H9 (cell line): ENCODE results near the gene AFAP1L2. TPM values are rescaled to one million over a fixed set of nuclear protein-coding genes. Genes with fewer than 3 reads are reported as not detected.

Experiments used
- DNase-seq: peaks from one replicate; pipeline ENCODE4 v3.0.0-alpha.2; 2017
- H2AFZ ChIP-seq: one replicate; pipeline ENCODE4 v1.6.1; 2013; ENCODE audit warnings: mild to moderate bottlenecking, low read length, control low read depth, moderate library complexity
- H2AK5ac ChIP-seq: 2 replicates; pipeline ENCODE4 v1.6.1; 2013; ENCODE audit warnings: low read length, control low read depth, mixed read lengths; ENCODE audit not compliant: insufficient read length
- H2BK120ac ChIP-seq: one replicate; pipeline ENCODE4 v1.6.1; 2013; ENCODE audit warnings: low read depth, mild to moderate bottlenecking, low read length, control low read depth, inconsistent platforms; ENCODE audit not compliant: poor library complexity, severe bottlenecking
- H2BK12ac ChIP-seq: 2 replicates; pipeline ENCODE4 v1.6.1; 2013; ENCODE audit warnings: low read length, control low read depth, mixed read lengths, low read depth; ENCODE audit not compliant: insufficient read length
- H2BK15ac ChIP-seq: 2 replicates; pipeline ENCODE4 v1.6.1; 2013; ENCODE audit warnings: low read depth, low read length, control low read depth
- H2BK20ac ChIP-seq: one replicate; pipeline ENCODE4 v1.6.1; 2013; ENCODE audit warnings: low read depth, mild to moderate bottlenecking, low read length, control low read depth, inconsistent platforms; ENCODE audit not compliant: poor library complexity, severe bottlenecking
- H2BK5ac ChIP-seq: 2 replicates; pipeline ENCODE4 v1.6.1; 2013; ENCODE audit warnings: low read length, control low read depth, mixed read lengths; ENCODE audit not compliant: insufficient read length
- H3K14ac ChIP-seq: 2 replicates; pipeline ENCODE4 v1.6.1; 2013; ENCODE audit warnings: low read length, control low read depth; ENCODE audit not compliant: insufficient read depth
- H3K18ac ChIP-seq: 2 replicates; pipeline ENCODE4 v1.6.1; 2013; ENCODE audit warnings: low read depth, mild to moderate bottlenecking, mixed read lengths, low read length, control low read depth; ENCODE audit not compliant: insufficient read length
- H3K23ac ChIP-seq: 2 replicates; pipeline ENCODE4 v1.6.1; 2013; ENCODE audit warnings: low read length, control low read depth, mixed read lengths, low read depth; ENCODE audit not compliant: insufficient read length
- H3K23me2 ChIP-seq: 2 replicates; pipeline ENCODE4 v1.6.1; 2013; ENCODE audit warnings: low read depth, mild to moderate bottlenecking, mixed read lengths, low read length, control low read depth; ENCODE audit not compliant: insufficient read length, poor library complexity, severe bottlenecking
- H3K27ac ChIP-seq: 2 replicates; pipeline ENCODE4 v1.5.1; 2013; ENCODE audit warnings: low read length, control low read depth, mixed read lengths, low read depth; ENCODE audit not compliant: insufficient read length
- H3K27me3 ChIP-seq: 2 replicates; pipeline ENCODE4 v1.6.1; 2013; ENCODE audit warnings: low read length, control low read depth, inconsistent platforms; ENCODE audit not compliant: insufficient read depth
- H3K4ac ChIP-seq: 2 replicates; pipeline ENCODE4 v1.6.1; 2013; ENCODE audit warnings: low read depth, mild to moderate bottlenecking, control low read depth, inconsistent platforms, low read length, moderate library complexity
- H3K4me1 ChIP-seq: 2 replicates; pipeline ENCODE4 v1.6.1; 2013; ENCODE audit warnings: low read length, control low read depth, inconsistent platforms; ENCODE audit not compliant: insufficient read depth
- H3K4me2 ChIP-seq: 2 replicates; pipeline ENCODE4 v1.6.1; 2013; ENCODE audit warnings: low read length, control low read depth, mixed read lengths; ENCODE audit not compliant: insufficient read length, insufficient read depth
- H3K56ac ChIP-seq: 2 replicates; pipeline ENCODE4 v1.6.1; 2013; ENCODE audit warnings: low read depth, mild to moderate bottlenecking, mixed read lengths, low read length, control low read depth; ENCODE audit not compliant: insufficient read length
- H3K79me1 ChIP-seq: 2 replicates; pipeline ENCODE4 v1.6.1; 2013; ENCODE audit warnings: low read depth, mild to moderate bottlenecking, moderate library complexity, low read length, control low read depth, inconsistent platforms; ENCODE audit not compliant: insufficient read depth, poor library complexity, severe bottlenecking
- H3K79me2 ChIP-seq: 2 replicates; pipeline ENCODE4 v1.6.1; 2013; ENCODE audit warnings: low read length, control low read depth, inconsistent platforms; ENCODE audit not compliant: insufficient read depth
- H3K9ac ChIP-seq: 2 replicates; pipeline ENCODE4 v1.6.1; 2013; ENCODE audit warnings: low read length, control low read depth, mixed read lengths; ENCODE audit not compliant: insufficient read length; ENCODE audit errors: extremely low read depth
- H3K9me3 ChIP-seq: one replicate; pipeline ENCODE4 v1.6.1; 2013; ENCODE audit warnings: low read depth, low read length, inconsistent platforms; ENCODE audit not compliant: control insufficient read depth
- H3T11ph ChIP-seq: one replicate; pipeline ENCODE4 v1.6.1; 2013; ENCODE audit warnings: mild to moderate bottlenecking, low read length, control low read depth, inconsistent platforms
- H4K20me1 ChIP-seq: one replicate; pipeline ENCODE4 v1.6.1; 2013; ENCODE audit not compliant: control insufficient read depth, insufficient read length, insufficient read depth
- H4K5ac ChIP-seq: 2 replicates; pipeline ENCODE4 v1.6.1; 2013; ENCODE audit warnings: low read depth, mild to moderate bottlenecking, mixed read lengths, low read length, control low read depth; ENCODE audit not compliant: insufficient read length
- H4K8ac ChIP-seq: replicated peaks from 2 replicates; pipeline ENCODE4 v1.6.1; 2013; ENCODE audit warnings: low read length, control low read depth, mixed read lengths, low read depth; ENCODE audit not compliant: insufficient read length
- H4K91ac ChIP-seq: 2 replicates; pipeline ENCODE4 v1.6.1; 2013; ENCODE audit warnings: low read depth, mild to moderate bottlenecking, moderate library complexity, mixed read lengths, low read length, control low read depth; ENCODE audit not compliant: insufficient read length
- H3K27ac Mint-ChIP-seq, 3 experiments: 2 replicates in 2 of 3; 3 replicates in 1 of 3; pipeline ENCODE4 v1.8.0; 2020 to 2021; ENCODE audit warnings: mixed read lengths in 3 of 3, mild to moderate bottlenecking in 1 of 3, moderate library complexity in 1 of 3
- H3K27me3 Mint-ChIP-seq: 2 replicates; pipeline ENCODE4 v1.8.0; 2021; ENCODE audit warnings: low read depth, mild to moderate bottlenecking, moderate library complexity, mixed read lengths
- H3K36me3 Mint-ChIP-seq, 3 experiments: 2 replicates in 2 of 3; 3 replicates in 1 of 3; pipeline ENCODE4 v1.8.0; 2020 to 2021; ENCODE audit warnings: low read depth in 3 of 3, mixed read lengths in 3 of 3; ENCODE audit not compliant: insufficient read depth in 1 of 3
- H3K4me1 Mint-ChIP-seq, 2 experiments: 2 replicates each; pipeline ENCODE4 v1.8.0; 2020; ENCODE audit warnings: mixed read lengths in 2 of 2
- H3K4me3 Mint-ChIP-seq, 2 experiments: 2 replicates in 1 of 2; 3 replicates in 1 of 2; pipeline ENCODE4 v1.8.0; 2020 to 2021; ENCODE audit warnings: mild to moderate bottlenecking in 2 of 2, mixed read lengths in 2 of 2, moderate library complexity in 1 of 2
- H3K9me3 Mint-ChIP-seq, 2 experiments: 2 replicates in 1 of 2; 3 replicates in 1 of 2; pipeline ENCODE4 v1.8.0; 2020; ENCODE audit warnings: mild to moderate bottlenecking in 2 of 2, mixed read lengths in 2 of 2, moderate library complexity in 1 of 2
- CTCF ChIP-seq: fragments of 200-600 bp; sonication (generic); conservative IDR thresholded peaks from 3 replicates; pipeline ENCODE4 v1.8.0; 2021; ENCODE audit warnings: antibody characterized with exemption, mild to moderate bottlenecking
- WGBS: extraction: QIAGEN DNeasy Blood & Tissue Kit; methylation state at CpG from one replicate; pipeline ENCODE4 v1.1.7; 2013; ENCODE audit warnings: missing lambda C conversion rate, low lambda C conversion rate, mixed read lengths; ENCODE audit not compliant: insufficient read length; ENCODE audit errors: extremely low coverage; 5-methylcytosine and 5-hydroxymethylcytosine counted together
- total RNA-seq: library from RNA; stranded (reverse); gene quantifications from 2 replicates; pipeline ENCODE4 v1.2.1, GENCODE V29; 2021

Gene AFAP1L2
- total RNA-seq, 1 experiment from 2014 or later: 0.77 TPM

GRCh38 chr10:114301951-114302710 is 102.2 kb downstream of the AFAP1L2 start:
- Histone ChIP-seq H3K9me3 (no peaks in the 10 kb centered on the region), H3K18ac (no peak overlapping the region), H3K27me3 (no peaks in the 10 kb centered on the region), H3K23me2 (peaks cover 6% of the 10 kb centered on the region), H4K20me1 (no peaks in the 10 kb centered on the region), H2BK15ac (no peak overlapping the region), H2AK5ac (no peak overlapping the region), H3K56ac (no peak overlapping the region), H2BK5ac (no peak overlapping the region), H3K4me2 (no peak overlapping the region), H2BK12ac (no peak overlapping the region), H3K79me2 (no peaks in the 10 kb centered on the region), H4K5ac (no peak overlapping the region), H3K27ac (no peak overlapping the region), H2BK20ac (no peak overlapping the region), H3K9ac (no peak overlapping the region), H3K14ac (no peak overlapping the region), H3K79me1 (no peaks in the 10 kb centered on the region), H4K91ac (no peak overlapping the region), H3T11ph (no peak overlapping the region), H4K8ac (no peak overlapping the region), H3K4ac (no peak overlapping the region), H2AFZ (no peak overlapping the region), H3K23ac (no peak overlapping the region), H2BK120ac (no peak overlapping the region), H3K4me1 (no peaks in the 10 kb centered on the region; the same call in 1 of the 2 replicates)
- no peaks in the 10 kb centered on the region for H3K9me3 Mint-ChIP-seq
- no peak for TF ChIP-seq CTCF
- H3K27me3 Mint-ChIP-seq: peaks cover 7% of the 10 kb centered on the region
- peaks cover 8% of the 10 kb centered on the region in 2 experiments for H3K4me1 Mint-ChIP-seq
- peaks cover 0 to 2% (median 2%) of the 10 kb centered on the region in 3 experiments; a peak in 4 of 7 replicates for H3K36me3 Mint-ChIP-seq
- H3K27ac Mint-ChIP-seq: no peak overlapping the region
- no peak overlapping the region for H3K4me3 Mint-ChIP-seq
- no peak for DNase-seq
- no CpG with 5 or more reads among the region's 14 CpGs for WGBS
